Hematopoietic multipotent progenitor cell treated with erythropoietin and hydrocortisone succinate and interleukin-3 and kit ligand, for 17 days (in vitro differentiated cells): ENCODE data around the gene RASSF7.

ENCODE experiments used
- DNase-seq: peaks from one replicate; pipeline ENCODE4 v3.0.0-alpha.2; 2015; ENCODE audit warnings: low spot score

Gene RASSF7

DNA sequence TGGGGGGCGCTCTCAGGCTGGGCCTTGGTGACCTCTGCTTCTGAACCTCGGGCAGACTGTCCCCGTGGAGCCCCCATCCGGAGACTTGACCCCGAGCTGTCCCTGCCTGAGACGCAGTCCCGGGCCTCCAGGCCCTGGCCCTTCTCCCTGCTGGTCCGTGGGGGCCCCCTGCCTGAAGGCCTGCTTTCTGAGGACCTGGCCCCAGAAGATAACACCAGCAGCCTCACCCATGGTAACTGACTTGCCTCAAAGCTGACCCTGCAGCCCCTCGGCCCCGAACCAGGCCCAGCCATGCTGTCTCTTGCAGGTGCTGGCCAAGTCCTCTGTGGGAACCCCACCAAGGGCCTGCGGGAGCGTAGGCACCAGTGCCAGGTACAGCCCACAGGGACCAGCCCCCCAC, 9.2 kb upstream of the RASSF7 start:
- DNase-seq: no peak

DNA sequence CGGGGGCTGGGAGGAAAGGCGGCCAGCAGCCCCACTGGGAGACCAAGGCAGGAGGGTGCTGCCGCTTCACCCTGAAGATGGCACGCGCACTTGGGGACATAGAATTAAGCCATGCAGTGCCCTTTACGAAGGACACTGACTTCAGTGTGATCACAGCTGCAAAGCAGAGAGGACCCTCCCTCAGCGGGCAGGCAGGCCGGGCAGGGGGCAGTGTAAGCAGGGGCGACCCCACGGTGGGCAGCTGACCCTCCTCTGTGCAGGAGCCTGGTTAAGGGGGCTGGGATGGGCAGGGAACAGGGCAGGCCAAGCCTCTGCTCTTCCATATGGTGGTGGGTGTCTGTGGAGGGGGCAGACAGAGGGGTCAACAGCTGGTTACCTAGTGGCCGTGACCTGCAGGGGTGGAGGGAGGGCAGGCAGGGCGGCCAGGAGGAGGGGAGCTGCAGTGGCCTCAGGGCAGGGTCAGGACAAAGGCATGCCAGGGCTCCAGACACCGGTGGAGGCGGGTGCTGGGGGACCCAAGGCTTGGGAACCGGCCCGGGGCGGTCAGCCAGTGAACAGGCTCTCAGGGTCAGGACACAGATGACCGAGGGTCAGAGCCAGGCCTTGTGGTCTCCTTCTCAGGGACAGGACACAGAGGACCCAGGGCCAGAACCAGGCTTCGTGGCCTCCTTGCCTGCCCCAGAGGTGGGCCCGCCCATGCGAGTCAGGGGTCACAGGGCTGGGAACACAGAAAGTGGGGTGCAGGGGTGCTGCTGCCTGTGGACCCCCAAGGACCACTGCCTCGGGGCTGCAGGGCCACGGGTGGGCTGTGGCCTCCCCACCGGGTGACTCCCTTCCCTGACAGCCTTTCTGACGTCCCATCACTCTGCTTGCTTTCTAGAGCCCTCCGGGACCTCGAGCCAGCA, 7.4 kb upstream of the RASSF7 start:
- DNase-seq: no peak

DNA sequence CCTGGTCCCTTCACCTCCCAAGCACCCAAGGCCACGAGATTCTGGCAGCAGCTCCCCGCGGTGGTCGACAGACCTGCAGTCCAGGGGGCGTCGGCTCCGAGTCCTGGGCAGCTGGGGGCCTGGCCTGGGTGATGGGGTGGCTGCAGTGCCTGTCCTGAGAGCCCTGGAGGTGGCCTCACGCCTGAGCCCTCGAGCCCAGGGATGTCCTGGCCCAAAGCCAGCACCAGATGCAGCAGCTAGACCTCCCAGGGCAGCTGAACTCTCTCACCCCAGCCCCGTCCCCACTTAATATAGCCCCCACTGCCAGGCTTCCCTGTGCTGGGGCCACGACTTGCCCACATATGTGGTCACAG, 6.8 kb upstream of the RASSF7 start:
- no peak for DNase-seq

DNA sequence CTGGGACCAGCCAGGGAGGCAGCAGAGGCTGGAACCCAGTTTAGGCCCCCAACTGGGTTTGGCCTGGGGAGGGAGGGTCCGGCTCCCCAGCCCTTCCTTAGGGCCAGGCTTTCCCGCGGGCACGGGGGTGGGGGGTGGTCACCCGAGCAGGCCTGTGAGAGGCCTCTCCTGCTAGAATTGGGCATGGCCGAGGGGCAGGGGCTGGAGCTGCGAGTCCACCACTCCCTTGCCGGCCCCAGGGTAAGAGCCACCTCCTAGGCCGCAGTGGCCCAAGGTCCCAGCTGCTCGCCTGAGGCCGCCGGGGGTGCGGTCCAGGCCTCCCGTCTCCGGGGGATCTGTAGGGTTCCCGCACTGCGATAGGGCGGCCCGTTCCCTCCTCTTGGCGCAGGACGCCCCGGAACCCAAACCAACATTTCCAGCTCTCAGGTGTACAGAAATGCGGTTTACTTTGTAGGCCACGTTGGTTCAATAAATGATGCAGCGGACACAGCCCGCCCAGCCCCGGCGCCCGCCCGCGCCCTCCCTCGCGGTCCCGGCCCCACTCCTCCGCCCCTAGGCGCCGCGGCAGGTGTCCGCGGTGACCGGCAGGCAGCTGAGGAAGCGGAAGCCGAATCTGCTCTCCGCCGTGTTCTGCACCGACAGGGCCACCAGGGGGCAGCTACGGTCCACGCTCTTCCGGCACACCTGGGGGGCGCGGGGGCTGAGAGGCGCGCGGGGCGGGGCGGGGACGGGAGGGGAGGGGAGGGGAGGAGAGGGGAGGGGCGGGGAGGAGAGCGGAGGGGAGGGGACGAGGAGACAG, 6.1 kb upstream of the RASSF7 start:
- DNase-seq: peak; percentile 68

DNA sequence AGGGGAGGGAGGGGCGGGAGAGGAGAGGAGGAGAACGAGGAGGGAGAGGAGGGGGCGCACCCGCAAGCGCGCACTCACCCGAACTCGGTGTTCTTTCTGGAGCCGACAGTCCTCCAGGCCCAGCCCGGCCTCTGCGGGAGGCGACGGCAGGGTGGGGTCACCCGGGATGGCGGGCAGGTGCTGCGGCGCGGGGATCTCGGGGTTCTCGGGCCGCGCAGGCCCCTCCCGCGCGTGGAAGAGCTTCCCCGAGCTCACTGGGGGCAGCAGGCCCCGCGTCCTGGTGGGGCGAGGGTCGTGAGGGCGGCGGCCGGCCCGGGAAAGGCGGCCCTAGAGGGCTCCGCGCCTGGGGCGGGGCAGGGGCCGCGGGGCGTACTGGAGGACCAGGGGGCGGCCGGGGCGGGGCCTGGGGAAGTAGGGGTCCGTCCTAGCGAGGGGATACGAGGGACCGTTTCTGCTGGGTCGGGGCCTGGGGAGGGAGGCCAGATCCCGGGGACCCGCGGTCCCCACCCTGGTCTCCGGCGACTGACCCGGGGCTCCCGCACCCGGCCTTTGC, 5.5 kb upstream of the RASSF7 start:
- no peak for DNase-seq

DNA sequence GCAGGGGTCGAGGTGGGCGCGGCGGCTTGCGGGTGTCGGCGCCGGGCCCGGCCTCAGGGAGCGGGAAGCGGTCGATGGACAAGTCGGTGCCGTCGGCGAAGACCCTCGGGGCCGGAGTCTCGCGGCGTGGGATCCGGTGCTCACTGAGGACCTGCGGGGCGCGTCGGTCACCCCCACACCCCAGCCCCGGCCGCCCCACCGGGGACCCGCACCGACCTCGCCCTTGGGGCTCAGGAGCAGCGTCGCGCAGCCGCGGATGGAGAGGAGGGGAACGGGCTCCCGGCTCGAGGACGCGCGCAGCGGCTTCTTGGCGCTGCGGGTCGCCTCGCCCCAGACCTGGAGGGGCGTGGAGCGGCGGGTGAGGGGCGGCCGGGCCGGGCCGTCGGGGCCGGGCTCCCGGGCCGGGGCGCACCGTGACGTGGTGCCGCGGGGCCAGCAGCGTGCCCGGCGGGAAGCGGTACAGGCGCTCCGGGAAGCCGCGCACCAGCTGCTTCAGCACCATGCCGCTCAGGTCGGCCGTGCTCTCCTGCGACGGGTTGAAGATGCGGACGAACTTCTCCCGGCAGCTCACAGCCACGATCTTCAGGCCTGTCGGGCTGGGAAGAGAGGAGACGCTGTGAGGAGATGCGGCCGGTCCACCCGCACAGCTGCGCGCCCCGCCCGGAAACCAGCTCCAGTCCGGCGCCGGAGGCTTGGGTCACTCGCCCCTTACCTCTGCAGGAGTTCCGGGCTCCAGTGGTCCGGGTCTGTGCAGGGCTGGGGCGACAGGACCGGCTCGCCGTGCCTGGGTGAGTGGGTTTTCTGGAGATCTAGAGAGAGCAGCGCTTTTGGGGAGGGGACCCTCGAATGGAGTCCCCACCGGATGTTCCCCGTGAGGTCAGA, 4.7 kb upstream of the RASSF7 start:
- DNase-seq: no peak

DNA sequence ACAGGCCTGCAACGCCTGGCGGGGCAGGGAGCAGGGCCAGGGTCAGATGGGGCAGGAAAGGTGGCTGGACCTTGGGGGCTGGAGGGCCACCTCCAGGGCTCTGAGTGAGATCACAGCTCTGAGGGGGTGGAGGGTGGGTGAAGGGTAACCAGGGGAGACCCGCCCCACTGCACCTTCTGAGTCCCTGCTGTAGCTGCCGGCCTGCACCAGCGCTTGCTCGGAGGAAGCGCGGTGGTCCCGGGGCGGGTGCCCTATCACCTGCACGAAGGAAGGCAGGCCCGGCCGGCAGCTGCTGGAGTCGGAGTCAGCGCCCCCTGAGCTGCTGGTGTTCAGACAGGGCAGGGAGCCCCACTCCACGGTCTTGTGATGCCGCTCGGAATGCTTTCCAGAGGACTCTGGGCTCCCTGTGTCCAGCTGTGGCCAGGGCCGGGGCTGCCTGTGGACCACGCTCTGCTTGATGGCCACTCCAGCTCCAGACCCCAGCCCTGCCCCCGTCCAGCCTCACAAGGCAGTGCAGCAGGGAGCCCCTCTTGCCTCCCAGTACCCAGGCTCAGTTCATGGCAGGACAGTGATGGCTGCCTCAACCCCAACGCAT, 4.0 kb upstream of the RASSF7 start:
- no peak for DNase-seq

DNA sequence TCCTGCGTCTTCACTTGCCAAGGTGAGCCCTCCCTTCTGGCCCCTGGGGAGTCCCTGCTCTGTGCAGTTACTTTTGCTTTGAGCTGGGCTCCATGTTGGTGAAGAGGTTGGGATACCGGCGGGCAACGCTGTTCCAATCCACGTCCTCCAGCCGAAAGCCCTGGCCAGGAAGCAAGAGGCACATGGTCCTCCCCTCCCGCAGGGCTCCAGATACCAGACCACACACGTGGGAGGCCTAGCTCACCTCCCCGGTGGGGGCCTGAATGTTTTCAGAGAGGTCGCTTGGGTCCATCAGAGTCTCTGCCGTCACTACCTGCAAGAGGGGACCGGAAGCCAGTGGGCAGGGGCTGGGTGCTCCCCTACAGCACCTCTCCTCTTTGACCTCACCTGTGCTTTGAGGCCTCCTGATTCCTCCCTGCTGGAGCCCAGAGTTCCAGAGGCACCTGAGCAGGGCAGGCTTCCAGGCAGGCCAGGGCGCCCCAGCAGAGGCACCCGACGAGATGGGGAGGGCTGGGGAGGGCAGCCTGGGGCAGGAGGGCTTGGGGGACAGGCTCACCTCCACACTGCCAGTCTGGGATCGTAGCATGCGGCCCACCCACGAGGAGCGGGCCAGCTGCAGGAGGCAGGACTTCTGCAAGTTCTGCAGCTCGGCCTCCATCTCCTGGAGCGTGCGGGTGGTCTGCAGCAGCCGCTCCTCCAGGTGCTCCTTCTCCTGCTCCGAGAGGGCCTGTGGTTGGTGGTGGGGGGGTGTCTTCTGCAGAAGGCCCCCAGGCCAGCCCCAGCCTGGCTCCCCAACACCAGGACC, 3.2 kb upstream of the RASSF7 start:
- no peak for DNase-seq

DNA sequence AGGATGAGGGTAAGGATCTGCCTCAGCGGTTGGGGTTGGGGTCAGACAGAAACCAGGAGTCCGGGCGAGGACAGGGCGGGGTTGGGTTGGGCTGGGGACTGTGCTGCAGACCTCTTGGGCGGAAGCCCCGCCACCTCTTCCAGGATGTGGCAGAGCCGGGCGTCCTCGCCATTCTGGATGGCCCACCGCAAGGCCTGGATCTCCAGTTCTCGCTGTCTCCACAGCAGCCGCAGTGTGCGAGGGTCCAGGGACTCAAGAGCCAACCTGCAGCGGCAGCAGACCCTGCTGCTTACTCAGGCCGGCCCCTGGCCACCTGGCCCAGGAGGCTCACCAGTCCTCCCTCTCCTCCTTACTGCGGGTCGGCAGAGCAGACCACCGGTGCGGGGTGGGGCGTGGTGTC, 2.3 kb upstream of the RASSF7 start:
- no peak for DNase-seq

DNA sequence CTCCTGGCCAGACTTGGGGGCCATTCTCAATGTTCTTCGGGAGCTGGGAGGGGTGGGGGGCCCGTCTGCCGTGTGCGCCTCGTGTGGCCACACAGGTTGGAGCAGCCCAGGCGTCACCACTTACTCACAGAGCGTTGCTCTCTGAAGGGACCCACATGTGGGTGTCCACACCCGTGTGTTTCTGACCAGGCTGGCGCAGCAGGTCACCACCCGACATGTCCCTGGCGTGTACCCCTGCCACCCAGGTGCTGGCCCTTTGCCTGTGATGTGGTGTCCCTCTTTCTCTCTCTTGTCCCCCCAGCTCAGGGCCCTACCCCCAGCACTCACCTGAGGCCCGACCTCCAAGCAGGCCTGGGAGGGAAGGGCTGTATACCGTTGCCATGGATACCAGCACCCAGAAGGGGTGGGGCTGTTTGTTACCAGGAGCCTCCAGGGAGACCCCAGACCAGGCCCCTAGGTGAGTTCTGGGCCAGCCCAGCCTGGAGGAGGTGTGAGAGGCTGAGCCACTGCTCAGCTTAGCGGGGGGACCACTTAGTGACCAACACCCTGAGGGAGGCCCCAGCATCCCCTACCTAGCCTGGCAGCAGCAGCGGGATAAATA, 1.6 kb upstream of the RASSF7 start:
- DNase-seq: no peak

DNA sequence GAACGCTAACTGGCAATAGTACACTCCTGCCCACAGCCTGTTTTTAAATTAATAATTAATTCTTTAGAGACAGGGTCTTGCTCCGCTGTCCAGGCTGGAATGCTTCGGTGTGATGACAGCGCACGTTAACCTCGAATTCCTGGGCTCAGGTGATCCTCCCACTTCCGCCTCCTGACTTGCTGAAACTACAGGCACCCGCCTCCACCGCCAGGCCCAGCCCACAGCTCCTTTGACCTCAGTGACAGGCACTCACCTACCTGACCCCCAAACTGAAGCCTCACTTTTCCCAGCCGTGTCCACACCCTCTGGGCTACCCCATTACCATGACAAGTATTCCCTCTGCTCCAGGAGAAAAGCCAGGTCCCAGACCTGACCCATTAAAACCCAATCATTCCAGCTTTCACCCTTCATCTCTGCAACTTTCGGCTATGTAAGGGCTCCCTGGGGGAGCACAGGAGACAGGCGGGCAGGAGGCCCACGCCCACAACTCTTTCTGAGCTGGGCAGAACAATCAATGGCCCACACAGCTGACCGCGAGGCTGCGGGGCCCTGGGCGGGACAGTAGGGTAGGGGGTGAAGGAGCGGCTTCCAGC, 962 bp upstream of the RASSF7 start:
- no peak for DNase-seq

DNA sequence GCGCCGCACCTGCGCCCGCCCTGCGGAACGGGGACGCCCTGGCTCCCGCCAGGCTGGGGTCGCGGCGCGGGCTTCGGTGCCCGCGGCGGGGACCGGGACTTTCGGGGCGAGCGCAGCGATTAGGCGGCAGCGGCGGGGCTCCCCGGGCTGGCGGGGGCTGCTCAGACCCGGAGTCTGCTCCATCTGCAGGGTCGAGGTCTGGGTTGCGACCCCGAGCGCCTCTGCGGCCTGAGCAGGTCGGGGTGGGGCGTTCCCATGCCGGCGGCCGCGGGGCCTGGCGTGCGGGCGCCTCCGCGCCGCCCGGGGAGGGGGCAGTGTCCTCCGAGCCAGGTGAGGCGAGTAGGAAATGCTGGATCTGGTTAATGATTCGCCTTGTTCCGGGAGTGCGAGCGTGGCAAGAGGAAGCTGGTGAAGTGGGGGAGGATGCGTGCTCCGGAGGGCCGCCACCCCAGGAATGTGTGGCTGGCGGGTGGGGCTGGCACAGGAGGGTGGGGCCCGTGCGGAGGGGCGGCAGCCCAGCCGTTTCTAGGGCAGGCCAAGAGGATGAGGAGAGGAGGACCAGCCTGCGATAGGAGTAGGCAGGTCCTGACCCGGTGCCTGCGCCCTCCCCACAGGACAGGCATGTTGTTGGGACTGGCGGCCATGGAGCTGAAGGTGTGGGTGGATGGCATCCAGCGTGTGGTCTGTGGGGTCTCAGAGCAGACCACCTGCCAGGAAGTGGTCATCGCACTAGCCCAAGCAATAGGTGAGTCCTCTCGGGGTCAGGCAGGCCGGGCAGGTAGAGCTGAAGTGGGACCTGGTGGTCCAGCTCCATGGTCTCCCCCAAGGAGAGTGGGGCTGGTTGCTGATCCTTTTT, 606 bp downstream of the RASSF7 start:
- DNase-seq: peak; percentile 33

DNA sequence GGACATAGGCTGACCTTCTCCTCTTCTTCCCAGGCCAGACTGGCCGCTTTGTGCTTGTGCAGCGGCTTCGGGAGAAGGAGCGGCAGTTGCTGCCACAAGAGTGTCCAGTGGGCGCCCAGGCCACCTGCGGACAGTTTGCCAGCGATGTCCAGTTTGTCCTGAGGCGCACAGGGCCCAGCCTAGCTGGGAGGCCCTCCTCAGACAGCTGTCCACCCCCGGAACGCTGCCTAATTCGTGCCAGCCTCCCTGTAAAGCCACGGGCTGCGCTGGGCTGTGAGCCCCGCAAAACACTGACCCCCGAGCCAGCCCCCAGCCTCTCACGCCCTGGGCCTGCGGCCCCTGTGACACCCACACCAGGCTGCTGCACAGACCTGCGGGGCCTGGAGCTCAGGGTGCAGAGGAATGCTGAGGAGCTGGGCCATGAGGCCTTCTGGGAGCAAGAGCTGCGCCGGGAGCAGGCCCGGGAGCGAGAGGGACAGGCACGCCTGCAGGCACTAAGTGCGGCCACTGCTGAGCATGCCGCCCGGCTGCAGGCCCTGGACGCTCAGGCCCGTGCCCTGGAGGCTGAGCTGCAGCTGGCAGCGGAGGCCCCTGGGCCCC, 1.4 kb downstream of the RASSF7 start:
- no peak for DNase-seq

DNA sequence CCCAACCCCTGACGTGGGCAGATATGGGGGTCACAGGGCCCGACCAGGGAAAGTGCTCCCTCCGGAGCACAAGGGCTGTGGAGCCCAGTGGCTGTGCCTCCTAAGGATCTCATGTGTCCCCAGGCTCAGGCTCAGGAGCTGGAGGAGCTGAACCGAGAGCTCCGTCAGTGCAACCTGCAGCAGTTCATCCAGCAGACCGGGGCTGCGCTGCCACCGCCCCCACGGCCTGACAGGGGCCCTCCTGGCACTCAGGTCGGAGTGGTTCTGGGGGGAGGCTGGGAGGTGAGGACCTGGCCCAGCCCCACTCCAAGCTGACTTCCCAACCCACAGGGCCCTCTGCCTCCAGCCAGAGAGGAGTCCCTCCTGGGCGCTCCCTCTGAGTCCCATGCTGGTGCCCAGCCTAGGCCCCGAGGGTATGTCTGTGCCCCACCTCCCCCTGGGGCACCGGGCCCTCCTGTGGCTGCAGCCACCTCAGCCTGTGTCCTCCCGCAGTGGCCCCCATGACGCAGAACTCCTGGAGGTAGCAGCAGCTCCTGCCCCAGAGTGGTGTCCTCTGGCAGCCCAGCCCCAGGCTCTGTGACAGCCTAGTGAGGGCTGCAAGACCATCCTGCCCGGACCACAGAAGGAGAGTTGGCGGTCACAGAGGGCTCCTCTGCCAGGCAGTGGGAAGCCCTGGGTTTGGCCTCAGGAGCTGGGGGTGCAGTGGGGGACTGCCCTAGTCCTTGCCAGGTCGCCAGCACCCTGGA, 2.5 kb downstream of the RASSF7 start:
- DNase-seq: no peak

DNA sequence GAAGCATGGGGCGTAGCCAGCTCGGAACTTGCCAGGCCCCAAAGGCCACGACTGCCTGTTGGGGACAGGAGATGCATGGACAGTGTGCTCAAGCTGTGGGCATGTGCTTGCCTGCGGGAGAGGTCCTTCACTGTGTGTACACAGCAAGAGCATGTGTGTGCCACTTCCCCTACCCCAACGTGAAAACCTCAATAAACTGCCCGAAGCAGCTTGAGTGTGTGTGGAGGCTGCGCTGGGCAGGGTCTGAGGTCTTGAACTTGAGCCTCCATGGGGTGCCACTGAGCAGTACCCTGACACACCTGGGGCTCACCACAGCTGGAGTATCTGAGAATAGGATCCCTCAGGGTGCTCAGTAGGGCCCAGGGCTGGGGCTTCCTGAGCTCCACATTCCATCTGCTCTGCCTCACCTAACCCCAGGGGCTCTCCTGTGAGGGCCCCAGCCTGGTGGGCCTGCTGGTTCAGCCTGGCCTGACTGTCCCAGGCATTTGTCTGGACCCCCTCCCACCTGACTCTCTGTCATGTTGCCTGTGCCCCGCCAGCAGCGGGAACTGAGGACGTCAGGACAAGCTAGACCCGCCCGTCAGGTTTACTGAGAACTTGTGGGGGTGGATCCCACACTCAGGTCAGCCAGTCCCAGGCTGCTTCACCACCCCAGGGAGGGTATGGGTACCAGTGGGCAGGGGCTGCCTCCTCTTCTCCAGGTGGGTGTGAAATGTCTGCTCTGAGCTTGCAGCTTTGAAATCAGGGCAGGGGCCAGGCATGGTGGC, 3.2 kb downstream of the RASSF7 start:
- DNase-seq: no peak

DNA sequence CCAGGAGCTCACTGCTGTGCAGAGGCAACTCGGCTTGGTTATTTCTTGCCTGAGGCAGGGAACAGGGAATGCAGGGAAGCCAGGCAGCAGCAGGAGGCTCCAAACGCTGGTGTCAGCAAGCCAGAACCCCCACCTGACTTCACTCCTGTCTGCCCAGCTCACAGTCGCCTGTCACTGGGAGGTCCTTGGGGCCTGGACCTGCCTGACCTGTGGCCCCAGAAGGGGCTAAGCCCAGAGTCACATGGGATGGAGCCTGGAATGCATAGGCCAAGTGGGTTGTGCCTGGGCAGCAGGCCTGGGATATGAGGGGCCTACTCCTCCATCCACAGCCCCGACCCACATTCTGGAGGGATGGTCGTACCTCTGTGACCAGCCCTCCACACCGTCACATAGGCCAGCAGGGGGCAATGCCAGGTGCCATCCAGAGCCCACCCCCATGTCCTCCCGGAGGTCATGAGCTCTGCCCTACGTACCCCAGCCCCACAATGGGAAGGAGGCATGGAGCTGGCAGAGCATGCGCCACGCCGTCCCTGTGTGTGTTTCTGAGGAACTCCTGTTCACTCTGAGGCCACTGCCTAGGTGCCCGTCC, 5.2 kb downstream of the RASSF7 start:
- DNase-seq: no peak
